CD4-positive, alpha-beta T cell treated with Interleukin-21 for 1 hour (primary cell): ENCODE results near the gene TMC1.
"Not testable (repeated sequence)": the region's sequence is repeated elsewhere in the genome, so short reads cannot be mapped to it uniquely, and the experiment has no call there.

Source experiments
- DNase-seq: peaks from one replicate; pipeline ENCODE4 v3.0.0-alpha.2; 2020

The TMC1 gene

GRCh38 chr9:72526901-72527800, 5.7 kb downstream of the TMC1 start:
- DNase-seq = peak; percentile 69

DNA sequence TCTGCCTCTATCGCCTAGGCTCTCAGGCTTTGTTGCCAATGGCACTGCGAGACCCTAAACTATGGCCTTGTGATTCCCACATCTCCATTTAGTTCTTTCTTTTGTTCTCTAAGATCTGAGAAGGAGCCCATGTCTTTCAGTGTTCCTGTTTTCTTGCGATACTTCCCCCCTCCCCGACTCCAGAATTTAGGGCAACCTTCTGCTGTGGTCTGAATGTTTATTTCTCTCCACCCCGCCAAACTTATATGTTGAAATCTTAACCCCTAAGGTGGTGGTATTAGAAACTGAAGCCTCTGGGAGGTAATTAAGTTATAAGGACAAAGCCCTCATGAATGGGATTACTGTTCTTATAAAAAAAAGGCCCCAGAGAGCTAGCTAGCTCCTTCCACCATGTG, 6.4 kb downstream of the TMC1 start:
- DNase-seq = no peak

GRCh38 chr9:72529531-72529930, 8.1 kb downstream of the TMC1 start:
- DNase-seq = no peak

DNA sequence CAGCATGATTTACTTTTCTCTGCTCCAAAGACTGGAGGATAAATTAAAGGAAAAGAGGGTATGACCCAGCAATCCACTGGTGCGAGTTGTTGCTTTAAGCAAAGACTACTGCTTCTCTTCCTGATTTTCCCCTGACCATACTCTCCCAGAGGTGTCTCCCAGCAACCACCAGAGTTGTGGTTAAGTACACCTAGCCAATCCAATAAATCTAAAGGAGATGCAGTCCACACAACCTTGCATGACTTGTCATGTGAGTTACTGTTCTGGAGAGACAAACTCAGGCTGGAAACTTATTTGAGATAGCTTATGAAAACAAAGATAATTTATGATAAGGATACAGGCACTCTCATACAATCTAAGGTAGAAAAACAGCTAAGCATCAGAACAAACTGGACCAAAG, 11.9 kb downstream of the TMC1 start:
- no peak for DNase-seq

GRCh38 chr9:72534931-72535330, 13.5 kb downstream of the TMC1 start:
- DNase-seq = no peak

GRCh38 chr9:72537011-72537545, 15.7 kb downstream of the TMC1 start:
- DNase-seq = no peak

GRCh38 chr9:72537671-72538070, 16.3 kb downstream of the TMC1 start:
- no peak for DNase-seq

DNA sequence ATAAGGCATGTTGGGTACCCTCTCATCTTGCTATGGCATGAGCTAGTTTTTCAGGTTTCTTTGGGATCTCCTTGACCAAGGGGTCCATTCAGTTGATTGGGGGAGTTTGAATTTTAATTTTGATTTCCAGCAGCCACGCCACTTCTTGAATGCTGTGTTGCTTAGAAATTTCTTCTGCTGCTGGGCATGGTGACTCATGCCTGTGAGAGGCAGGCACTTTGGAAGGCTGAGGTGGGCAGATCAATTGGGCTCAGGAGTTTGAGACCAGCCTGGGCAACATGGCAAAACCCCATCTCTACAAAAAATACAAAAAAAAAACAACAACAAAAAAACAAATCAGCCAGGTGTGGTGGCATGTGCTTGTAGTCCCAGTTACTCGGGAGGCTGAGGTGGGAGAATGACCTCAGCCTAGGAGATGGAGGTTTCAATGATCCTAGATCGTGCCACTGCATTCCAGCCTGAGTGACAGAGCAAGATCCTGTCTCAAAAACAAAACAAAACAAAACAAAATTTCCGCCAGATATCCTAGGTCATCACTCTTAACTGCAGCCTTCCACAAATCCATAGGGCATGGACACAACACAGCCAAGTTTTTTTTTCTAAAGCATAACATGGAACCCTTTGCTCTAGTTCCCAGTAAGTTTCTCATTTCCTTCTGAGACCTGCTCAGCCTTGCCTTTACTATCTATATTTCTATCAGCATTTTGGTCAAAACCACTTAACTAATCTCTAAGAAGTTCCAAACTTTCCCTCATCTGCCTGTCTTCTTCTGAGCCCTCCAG, 17.7 kb downstream of the TMC1 start:
- DNase-seq = no peak

DNA sequence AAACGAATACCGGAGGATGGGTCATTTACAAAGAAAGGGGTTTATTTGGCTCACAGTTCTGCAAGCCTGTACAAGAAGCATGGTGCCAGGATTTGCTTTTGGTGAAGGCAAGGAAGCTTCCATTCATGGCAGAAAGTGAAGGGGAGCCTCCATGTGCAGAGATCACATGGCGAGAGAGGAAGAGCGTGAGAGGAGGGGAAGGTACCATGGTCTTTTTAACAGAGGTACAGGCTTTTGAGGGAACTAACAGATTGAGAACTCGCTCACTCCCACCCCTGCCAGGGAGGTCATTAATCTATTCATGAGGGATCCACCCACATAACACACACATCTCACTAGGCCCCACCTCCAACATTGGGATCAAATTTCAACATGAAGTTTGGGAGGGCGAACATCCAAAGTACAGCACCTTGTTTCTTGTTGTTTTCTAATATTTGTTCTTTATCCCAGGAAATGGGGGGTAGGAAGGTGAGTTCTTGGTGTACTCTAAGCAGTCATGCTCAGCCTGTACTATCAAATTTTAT, 18.5 kb downstream of the TMC1 start:
- DNase-seq = no peak

- no peak for DNase-seq
These were observed 19.0 kb downstream of the TMC1 start for GRCh38 chr9:72540348-72540873.

DNA sequence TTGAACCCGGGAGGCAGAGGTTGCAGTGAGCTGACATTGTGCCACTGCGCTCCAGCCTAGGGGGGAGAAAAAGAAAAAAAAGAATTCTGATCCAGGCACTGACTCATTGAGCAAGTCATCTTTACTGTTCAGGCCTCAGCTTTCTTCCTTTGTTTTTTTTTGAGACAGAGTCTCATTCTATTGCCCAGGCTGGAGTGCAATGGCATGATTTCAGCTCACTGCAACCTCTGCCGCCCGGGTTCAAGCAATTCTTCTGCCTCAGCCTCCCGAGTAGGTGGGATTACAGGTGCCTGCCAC, 21.1 kb downstream of the TMC1 start:
- DNase-seq = not testable (repeated sequence)

- no peak for DNase-seq
These were observed 21.5 kb downstream of the TMC1 start for GRCh38 chr9:72542917-72543316.

DNA sequence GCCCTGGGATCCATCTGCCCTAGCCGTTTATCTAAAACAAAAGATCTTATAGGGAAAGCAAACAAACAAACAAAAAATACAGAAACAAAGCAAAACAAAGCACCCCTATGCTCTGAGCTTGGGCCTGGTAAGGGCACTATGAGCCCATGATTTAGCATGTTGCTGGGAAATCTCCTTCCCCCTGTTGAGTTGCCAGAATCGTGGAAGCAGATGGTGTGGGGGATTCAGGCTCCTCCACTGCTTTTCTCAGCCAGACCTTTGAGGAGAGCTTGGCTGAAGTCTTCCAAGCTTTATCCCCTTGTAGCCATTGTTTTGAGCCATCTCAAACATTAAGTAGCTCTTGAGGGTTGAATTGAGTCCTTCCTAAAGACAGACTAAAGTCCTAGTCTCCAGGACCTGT, 29.9 kb downstream of the TMC1 start:
- no peak for DNase-seq

- DNase-seq = no peak
These were observed 30.9 kb downstream of the TMC1 start for GRCh38 chr9:72552356-72552755.

GRCh38 chr9:72554221-72554641, 32.8 kb downstream of the TMC1 start:
- no peak for DNase-seq

DNA sequence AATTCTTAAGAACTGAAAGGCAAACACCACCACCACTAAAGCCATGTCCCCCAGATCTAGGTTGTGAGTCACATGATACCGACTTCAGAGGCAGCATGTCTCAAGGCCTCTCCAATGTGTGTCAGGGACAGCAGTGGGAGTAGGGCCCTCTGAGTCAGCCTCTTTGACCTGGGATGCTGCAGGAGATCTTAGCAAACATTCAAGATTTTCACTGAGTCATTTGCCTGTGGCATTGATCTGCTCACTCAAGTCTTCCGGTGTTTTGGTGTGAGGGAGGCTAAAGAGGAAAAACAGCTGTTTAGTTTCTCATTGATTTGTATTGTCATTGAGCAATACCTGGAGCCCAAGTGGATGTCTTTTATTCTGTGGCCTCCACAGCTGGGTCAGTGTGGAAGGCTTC, 36.1 kb downstream of the TMC1 start:
- no peak for DNase-seq

DNA sequence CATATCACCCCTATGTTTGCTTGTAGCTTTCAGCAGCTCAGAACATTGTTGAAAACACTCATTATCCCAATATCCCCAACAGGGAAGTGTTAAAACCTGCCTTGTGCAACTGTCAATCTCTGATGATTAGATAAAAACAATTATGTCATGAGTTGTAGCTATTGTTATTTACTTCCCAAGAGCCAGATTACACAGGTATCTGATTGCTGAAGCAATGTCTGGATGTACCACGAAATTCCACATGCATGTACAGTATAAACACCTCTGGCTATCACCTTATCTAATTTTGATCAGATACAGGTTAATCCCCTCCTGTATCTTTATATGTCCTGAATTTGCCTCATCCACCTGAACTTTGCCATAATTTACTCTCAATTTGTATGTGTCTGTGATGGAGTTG, 38.7 kb downstream of the TMC1 start:
- DNase-seq = no peak

DNA sequence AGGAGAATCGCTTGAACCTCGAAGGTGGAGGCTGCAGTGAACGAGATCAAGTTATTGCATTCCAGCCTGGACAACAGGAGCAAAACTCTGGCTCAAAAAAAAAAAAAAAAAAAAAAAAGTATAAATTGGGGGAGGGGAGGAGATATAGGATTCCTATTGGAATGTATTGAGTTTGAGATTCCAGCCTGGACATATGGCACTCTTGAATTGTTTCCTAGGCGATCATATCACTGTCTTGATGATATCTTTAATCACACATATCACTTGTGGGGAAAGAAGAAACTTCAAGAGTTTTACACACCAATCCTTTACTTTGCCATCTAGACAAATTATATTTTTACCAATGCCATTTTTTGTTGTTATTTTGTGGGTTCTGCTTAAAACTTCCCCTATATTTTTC, 42.4 kb downstream of the TMC1 start:
- no peak for DNase-seq

- no peak for DNase-seq
These were observed 43.3 kb downstream of the TMC1 start for GRCh38 chr9:72564479-72565281.

- DNase-seq = no peak
These were observed 44.1 kb downstream of the TMC1 start for GRCh38 chr9:72565535-72565934.

GRCh38 chr9:72574156-72574810, 52.9 kb downstream of the TMC1 start:
- no peak for DNase-seq

DNA sequence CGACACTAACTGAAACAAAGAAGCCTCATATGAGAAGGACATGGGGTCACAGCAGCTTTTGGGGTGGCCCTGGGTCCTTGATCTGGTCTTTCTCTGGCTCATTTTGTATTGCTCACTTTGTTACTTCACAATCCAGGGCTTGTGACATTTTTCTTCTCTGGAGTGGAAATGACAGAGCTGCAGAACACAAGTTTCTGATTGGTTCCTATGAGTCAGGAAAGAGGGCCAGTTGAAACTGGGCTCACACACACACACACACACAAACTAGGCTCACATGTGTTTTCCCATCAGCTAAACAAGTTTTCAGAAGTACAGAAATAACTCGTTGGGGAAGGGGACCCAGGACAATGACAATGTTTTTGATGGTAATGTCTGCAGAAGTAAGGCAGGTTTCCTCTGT, 54.3 kb downstream of the TMC1 start:
- DNase-seq = no peak
